D721Med (cell line): ENCODE results near the gene VWA8.

Experiments
- DNase-seq: peaks from one replicate; pipeline ENCODE4 v3.0.0; 2011; ENCODE audit warnings: low spot score; ENCODE audit not compliant: insufficient read length
- FAIRE-seq: peaks from 2 replicates; lab custom pipeline; 2011; peaks lifted over from hg19 to GRCh38; lab: Jason Lieb, UNC
- TF ChIP-seq, protein P1 (sequence below): IDR thresholded peaks from 2 replicates; pipeline ENCODE4 v1.5.1; 2012; ENCODE audit warnings: mild to moderate bottlenecking, control low read depth; ENCODE audit not compliant: insufficient read depth; ENCODE audit errors: missing control alignments

Gene VWA8

GRCh38 chr13:41699759-41700158, 261.1 kb downstream of the VWA8 start:
- TF ChIP-seq, protein P1, sequence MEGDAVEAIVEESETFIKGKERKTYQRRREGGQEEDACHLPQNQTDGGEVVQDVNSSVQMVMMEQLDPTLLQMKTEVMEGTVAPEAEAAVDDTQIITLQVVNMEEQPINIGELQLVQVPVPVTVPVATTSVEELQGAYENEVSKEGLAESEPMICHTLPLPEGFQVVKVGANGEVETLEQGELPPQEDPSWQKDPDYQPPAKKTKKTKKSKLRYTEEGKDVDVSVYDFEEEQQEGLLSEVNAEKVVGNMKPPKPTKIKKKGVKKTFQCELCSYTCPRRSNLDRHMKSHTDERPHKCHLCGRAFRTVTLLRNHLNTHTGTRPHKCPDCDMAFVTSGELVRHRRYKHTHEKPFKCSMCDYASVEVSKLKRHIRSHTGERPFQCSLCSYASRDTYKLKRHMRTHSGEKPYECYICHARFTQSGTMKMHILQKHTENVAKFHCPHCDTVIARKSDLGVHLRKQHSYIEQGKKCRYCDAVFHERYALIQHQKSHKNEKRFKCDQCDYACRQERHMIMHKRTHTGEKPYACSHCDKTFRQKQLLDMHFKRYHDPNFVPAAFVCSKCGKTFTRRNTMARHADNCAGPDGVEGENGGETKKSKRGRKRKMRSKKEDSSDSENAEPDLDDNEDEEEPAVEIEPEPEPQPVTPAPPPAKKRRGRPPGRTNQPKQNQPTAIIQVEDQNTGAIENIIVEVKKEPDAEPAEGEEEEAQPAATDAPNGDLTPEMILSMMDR, result no peak
- FAIRE-seq (no peak), DNase-seq (no peak)

GRCh38 chr13:41697578-41697977, 263.3 kb downstream of the VWA8 start:
- FAIRE-seq, result no peak
- TF ChIP-seq, protein P1, result no peak

GRCh38 chr13:41696163-41697003, 264.5 kb downstream of the VWA8 start:
- DNase-seq (no peak), FAIRE-seq (peak; percentile 6)
- TF ChIP-seq, protein P1, result no peak

More at GRCh38 chr13:41697578-41697977, 263.3 kb downstream of the VWA8 start:
- DNase-seq, result no peak

- no peak for FAIRE-seq
- TF ChIP-seq, protein P1, result no peak
- no peak for DNase-seq
These were observed 266.2 kb downstream of the VWA8 start for GRCh38 chr13:41694545-41695301.

- TF ChIP-seq, protein P1, result no peak
- DNase-seq (no peak), FAIRE-seq (no peak)
These were observed 267.5 kb downstream of the VWA8 start for GRCh38 chr13:41693434-41693833.

- DNase-seq, result no peak
- TF ChIP-seq, protein P1, result no peak
- FAIRE-seq, result no peak
These were observed 269.6 kb downstream of the VWA8 start for GRCh38 chr13:41691274-41691673.
